Left forelimb (tissue), 1 donor: Measurements from ENCODE around the gene WDR59.
"Not testable (repeated sequence)": the region's sequence is repeated elsewhere in the genome, so short reads cannot be mapped to it uniquely, and the experiment has no call there.

ENCODE experiments used
- DNase-seq: peaks from one replicate; pipeline ENCODE4 v3.0.0-alpha.2; 2018; ENCODE audit warnings: low spot score

The WDR59 gene

GRCh38 chr16:74975591-74975990, 9.3 kb downstream of the WDR59 start:
- DNase-seq: no peak

GRCh38 chr16:74973304-74973703, 11.6 kb downstream of the WDR59 start:
- DNase-seq: no peak

GRCh38 chr16:74954763-74955162, 30.2 kb downstream of the WDR59 start:
- no peak for DNase-seq

GRCh38 chr16:74951681-74952080, 33.2 kb downstream of the WDR59 start:
- DNase-seq: no peak

GRCh38 chr16:74951206-74951605, 33.7 kb downstream of the WDR59 start:
- no peak for DNase-seq

- no peak for DNase-seq
Observed at GRCh38 chr16:74950511-74950910, 34.4 kb downstream of the WDR59 start.

GRCh38 chr16:74949309-74949708, 35.6 kb downstream of the WDR59 start:
- no peak for DNase-seq

- DNase-seq: no peak
Observed at GRCh38 chr16:74944466-74944865, 40.5 kb downstream of the WDR59 start.

GRCh38 chr16:74942977-74943918, 41.7 kb downstream of the WDR59 start:
- DNase-seq: no peak

GRCh38 chr16:74942566-74942965, 42.4 kb downstream of the WDR59 start:
- no peak for DNase-seq

- no peak for DNase-seq
Observed at GRCh38 chr16:74939688-74940087, 45.2 kb downstream of the WDR59 start.

GRCh38 chr16:74936902-74937560, 47.9 kb downstream of the WDR59 start:
- no peak for DNase-seq

- no peak for DNase-seq
Observed at GRCh38 chr16:74931445-74931844, 53.5 kb downstream of the WDR59 start.

GRCh38 chr16:74929636-74930035, 55.3 kb downstream of the WDR59 start:
- no peak for DNase-seq

- no peak for DNase-seq
Observed at GRCh38 chr16:74926805-74927204, 58.1 kb downstream of the WDR59 start.

GRCh38 chr16:74923766-74924460, 61.0 kb downstream of the WDR59 start:
- DNase-seq: no peak

- DNase-seq: no peak
Observed at GRCh38 chr16:74922150-74923138, 62.5 kb downstream of the WDR59 start.

- no peak for DNase-seq
Observed at GRCh38 chr16:74921051-74921450, 63.9 kb downstream of the WDR59 start.

GRCh38 chr16:74909665-74910064, 75.3 kb downstream of the WDR59 start:
- DNase-seq: no peak

- DNase-seq: not testable (repeated sequence)
Observed at GRCh38 chr16:74908759-74909158, 76.2 kb downstream of the WDR59 start.

- DNase-seq: no peak
Observed at GRCh38 chr16:74903901-74904678, 80.8 kb downstream of the WDR59 start.
